K562 (cell line): ENCODE measurements around the gene ETV7. TPM values are rescaled to one million over a fixed set of nuclear protein-coding genes. Genes with fewer than 3 reads are reported as not detected.

ENCODE experiments used
- ATAC-seq: fragments of 200-7000 bp; cut with Tn5 transposase; 3 replicates; pipeline ENCODE4 v1.9.1; 2020; ENCODE audit warnings: moderate library complexity
- BruUV-seq: library from RNA; stranded (reverse); fragments of 400-500 nt; replicated peaks from 2 replicates; lab custom pipeline; 2021; lab: Mats Ljungman, UMichigan
- CTCF ChIA-PET: fragments of 300-600 bp; formaldehyde crosslinking; extraction: SDS; loops from one replicate; lab custom pipeline; 2021; ENCODE audit warnings: low intra/inter-chr PET ratio; lab: Yijun Ruan, JAX
- POLR2A ChIA-PET: fragments of 300-600, 350-650 bp; sonication (Branson Sonifier 250); formaldehyde crosslinking; extraction: SDS; loops from one replicate; lab custom pipeline; 2021; ENCODE audit warnings: antibody characterized with exemption, inconsistent platforms; lab: Yijun Ruan, JAX
- DNase-seq, 4 experiments: peaks; one replicate each; pipeline versions ENCODE4 v3.0.0 to v3.0.0-alpha.2; 2011 to 2018; ENCODE audit warnings: low spot score in 3 of 4, mixed read lengths in 3 of 4; ENCODE audit errors: extremely low read depth in 1 of 4
- FAIRE-seq: peaks from 2 replicates; lab custom pipeline; 2011; peaks lifted over from hg19 to GRCh38; lab: Jason Lieb, UNC
- H2AFZ ChIP-seq: 2 replicates; pipeline ENCODE4 v1.6.0; 2011; ENCODE audit warnings: low read depth, low read length, control low read depth, inconsistent platforms
- H3K27ac ChIP-seq: fragments of 200-600 bp; 3 replicates; pipeline ENCODE4 v1.8.0; 2011; ENCODE audit warnings: low read depth, mild to moderate bottlenecking, control low read depth, inconsistent platforms, low read length, moderate library complexity, mixed read lengths; ENCODE audit errors: extremely low read depth
- H3K27me3 ChIP-seq, 2 experiments: fragments of 300-600 bp in 1 of 2; 2 replicates in 1 of 2; 3 replicates in 1 of 2; pipeline versions ENCODE4 v1.6.0 to v1.8.0; 2011; ENCODE audit warnings: inconsistent platforms in 2 of 2, low read length in 2 of 2, mild to moderate bottlenecking in 1 of 2, mixed read lengths in 1 of 2, moderate library complexity in 1 of 2; ENCODE audit not compliant: control insufficient read depth in 2 of 2, insufficient read depth in 2 of 2
- H3K36me3 ChIP-seq: fragments of 300-600 bp; 3 replicates; pipeline ENCODE4 v1.8.0; 2011; ENCODE audit warnings: mild to moderate bottlenecking, low read length, inconsistent platforms; ENCODE audit not compliant: control insufficient read depth, insufficient read depth
- H3K4me1 ChIP-seq, 2 experiments: fragments of 200-600 bp in 1 of 2; replicated peaks in 1 of 2; 2 replicates in 1 of 2; 3 replicates in 1 of 2; pipeline versions ENCODE4 v1.5.1 to v1.8.0; 2011; ENCODE audit warnings: inconsistent platforms in 2 of 2, low read length in 2 of 2, mild to moderate bottlenecking in 1 of 2, mixed read lengths in 1 of 2, moderate library complexity in 1 of 2; ENCODE audit not compliant: control insufficient read depth in 2 of 2, insufficient read depth in 2 of 2
- H3K4me2 ChIP-seq: 2 replicates; pipeline ENCODE4 v1.6.1; 2011; ENCODE audit warnings: low read length, control low read depth, inconsistent platforms, mixed read lengths; ENCODE audit not compliant: insufficient read depth
- H3K4me3 ChIP-seq: fragments of 200-600 bp; sonication (generic), shearing (Covaris generic); 2 replicates; pipeline ENCODE4 v1.5.1; 2016; ENCODE audit warnings: control low read depth, inconsistent platforms
- H3K79me2 ChIP-seq: fragments of 200-600 bp; 3 replicates; pipeline ENCODE4 v1.8.0; 2011; ENCODE audit warnings: low read length, inconsistent platforms; ENCODE audit not compliant: control insufficient read depth, insufficient read depth
- H3K9ac ChIP-seq, 2 experiments: 2 replicates each; pipeline versions ENCODE4 v1.6.0 to v1.6.1; 2011; ENCODE audit warnings: low read depth in 2 of 2, low read length in 2 of 2, control low read depth in 1 of 2, inconsistent platforms in 1 of 2, mild to moderate bottlenecking in 1 of 2, mixed read lengths in 1 of 2; ENCODE audit not compliant: insufficient read depth in 1 of 2
- H3K9me1 ChIP-seq: one replicate; pipeline ENCODE4 v1.6.0; 2011; ENCODE audit warnings: inconsistent platforms, mild to moderate bottlenecking, low read length, moderate library complexity; ENCODE audit not compliant: control insufficient read depth, insufficient read depth
- H3K9me3 ChIP-seq: replicated peaks from 2 replicates; pipeline ENCODE4 v1.5.1; 2011; ENCODE audit warnings: low read depth, low read length, inconsistent platforms; ENCODE audit not compliant: control insufficient read depth, insufficient read depth
- H4K20me1 ChIP-seq: replicated peaks from 2 replicates; pipeline ENCODE4 v1.6.1; 2011; ENCODE audit warnings: low read length, inconsistent platforms, mixed read lengths; ENCODE audit not compliant: control insufficient read depth, insufficient read depth
- CBFA2T2 ChIP-seq: fragments of 450-650 bp; conservative IDR thresholded peaks from 2 replicates; pipeline ENCODE4 v1.6.1; 2017; ENCODE audit warnings: mild to moderate bottlenecking
- CBFA2T3 ChIP-seq: fragments of 450-650 bp; IDR thresholded peaks from 2 replicates; pipeline ENCODE4 v1.6.1; 2017
- CBFB ChIP-seq: sonication (generic); formaldehyde crosslinking; IDR thresholded peaks from 2 replicates; pipeline ENCODE4 v1.4.0; 2020; ENCODE audit warnings: mild to moderate bottlenecking, missing genetic modification reagents
- COPS2 ChIP-seq: fragments of 450-650 bp; conservative IDR thresholded peaks from 2 replicates; pipeline ENCODE4 v1.6.1; 2016; ENCODE audit warnings: mild to moderate bottlenecking, moderate library complexity
- MCM5 ChIP-seq: fragments of 450-650 bp; IDR thresholded peaks from 2 replicates; pipeline ENCODE4 v1.6.1; 2016; ENCODE audit warnings: low read depth
- NFYB ChIP-seq: IDR thresholded peaks from 2 replicates; pipeline ENCODE4 v1.6.1; 2011; ENCODE audit warnings: mild to moderate bottlenecking, moderate library complexity; ENCODE audit not compliant: insufficient read length; ENCODE audit errors: extremely low read depth
- RBM34 ChIP-seq: fragments of 200-400 bp; formaldehyde crosslinking; IDR thresholded peaks from 2 replicates; pipeline ENCODE4 v1.6.1; 2018; ENCODE audit warnings: low read length, borderline replicate concordance; ENCODE audit not compliant: insufficient read depth
- SNAPC5 ChIP-seq: fragments of 250-450 bp; sonication (Bioruptor Pico); IDR thresholded peaks from 2 replicates; pipeline ENCODE4 v1.8.0; 2021; ENCODE audit warnings: moderate library complexity, mild to moderate bottlenecking, inconsistent platforms
- TCF15 ChIP-seq: fragments of 250-450 bp; sonication (Bioruptor Pico); IDR thresholded peaks from 2 replicates; pipeline ENCODE4 v1.8.0; 2022; ENCODE audit warnings: moderate library complexity, mild to moderate bottlenecking, inconsistent platforms
- ZBED1 ChIP-seq: IDR thresholded peaks from 2 replicates; pipeline ENCODE4 v1.6.1; 2014
- ZNF143 ChIP-seq: sonication (generic); formaldehyde crosslinking; IDR thresholded peaks from 2 replicates; pipeline ENCODE4 v1.9.0; 2022; ENCODE audit warnings: mild to moderate bottlenecking, missing genetic modification reagents
- WGBS: fragments of 100-300 bp; shearing (Covaris generic); methylation state at CpG from one replicate; pipeline ENCODE4 v1.1.6; 2016; ENCODE audit warnings: low coverage, mixed read lengths; ENCODE audit not compliant: insufficient coverage; ENCODE audit errors: missing lambda C conversion rate; 5-methylcytosine and 5-hydroxymethylcytosine counted together
- in situ Hi-C: fragments of 300-500 bp; cut with MboI; formaldehyde crosslinking; loops from 4 replicates; pipeline ENCODE4 v1.15.0; 2018; ENCODE audit warnings: inconsistent platforms, mixed read lengths
- intact Hi-C: fragments of 100-400 bp; cut with micrococcal nuclease; formaldehyde crosslinking; loops from 2 replicates; pipeline ENCODE4 v1.14.2; 2022
- polyA plus RNA-seq, 8 experiments: library from polyadenylated mRNA; depleted of rRNA in 4 of 8; stranded (reverse) in 5 of 8; unstranded in 3 of 8; fragments of >200 nt; fragmentation: Nextera tagmentation in 2 of 8; fragmentation: Illumina TruSeq in 1 of 8; extraction: Ambion mirVana in 2 of 8; extraction: Trizol in 1 of 8; gene quantifications; 2 replicates each; pipeline versions ENCODE4 v1.2.1 to v1.2.3, GENCODE V29; 2011 to 2014; ENCODE audit warnings: inconsistent platforms in 1 of 8, missing spikeins in 1 of 8
- total RNA-seq, 7 experiments: library from RNA; depleted of rRNA in 6 of 7; stranded (reverse); fragments of >200 nt in 6 of 7; fragmentation: Illumina TruSeq in 2 of 7; extraction: Trizol in 2 of 7; gene quantifications; 2 replicates each; pipeline versions ENCODE4 v1.2.1 to v1.2.3, GENCODE V29; 2011 to 2021; ENCODE audit warnings: low replicate concordance in 1 of 7

The ETV7 gene
- total and polyA plus RNA-seq, 9 of the 15 experiments (the other 6 are each of a cell fraction or from before 2014, with no cell fraction given): 0.07 to 0.22 (median 0.14) TPM; not detected in 3

- intact Hi-C loops (no loop called here), in situ Hi-C loops (no loop called here)
- Histone ChIP-seq H3K9me1 (no peaks in the 10 kb centered on the region), H3K4me3 (no peak overlapping the region), H3K4me1 (peaks cover 8% of the 10 kb centered on the region in 2 experiments; a peak in 4 of 5 replicates), H4K20me1 (no peaks in the 10 kb centered on the region), H3K79me2 (no peaks in the 10 kb centered on the region), H2AFZ (no peak overlapping the region), H3K36me3 (no peaks in the 10 kb centered on the region), H3K27ac (no peak overlapping the region), H3K27me3 (no peaks in the 10 kb centered on the region), H3K9me3 (no peaks in the 10 kb centered on the region), H3K9ac (no peak overlapping the region), H3K4me2 (no peak overlapping the region)
- WGBS: 33% methylated on average over 1 of the region's 1 CpG
- FAIRE-seq: no peak
- TF ChIP-seq SNAPC5 (CRISPR knock-in tag): no peak
- POLR2A ChIA-PET: interaction anchor here (0.7 to 1.4 kb wide), 4 partner anchors 11 to 174 kb away, joined by 3 to 5 read pairs (median 4); no protein-coding TSS in a partner anchor
- no peak for DNase-seq
- no peak for ATAC-seq
- CTCF ChIA-PET: no interaction called here
- no TSS peak for BruUV-seq
These were observed 31.8 kb upstream of the ETV7 start for GRCh38 chr6:36419310-36419709.

GRCh38 chr6:36418558-36418957 lies 31.1 kb upstream of the ETV7 start:
- CTCF ChIA-PET: no interaction called here
- Histone ChIP-seq H3K9ac (no peak overlapping the region; a peak in 1 of 4 replicates), H3K27ac (no peak overlapping the region), H3K9me1 (no peaks in the 10 kb centered on the region), H3K4me2 (no peak overlapping the region), H2AFZ (no peak overlapping the region), H3K9me3 (no peaks in the 10 kb centered on the region), H3K79me2 (no peaks in the 10 kb centered on the region), H3K4me1 (peaks cover 4 to 6% of the 10 kb centered on the region in 2 experiments; a peak in 4 of 5 replicates), H4K20me1 (no peaks in the 10 kb centered on the region), H3K36me3 (no peaks in the 10 kb centered on the region), H3K4me3 (no peak overlapping the region), H3K27me3 (no peaks in the 10 kb centered on the region)
- 7% methylated on average over 3 of the region's 3 CpGs for WGBS
- no peak for DNase-seq
- intact Hi-C loops: no loop called here
- no peak for ATAC-seq
- in situ Hi-C loops: no loop called here
- no TSS peak for BruUV-seq
- POLR2A ChIA-PET: interaction anchor here (0.6 to 1.4 kb wide), 3 partner anchors 25 to 160 kb away, joined by 3 to 5 read pairs (median 4); no protein-coding TSS in a partner anchor
- no peak for FAIRE-seq
- TF ChIP-seq COPS2: no peak
- TF ChIP-seq TCF15: no peak
- TF ChIP-seq RBM34: no peak
- no peak for TF ChIP-seq MCM5
- no peak for TF ChIP-seq ZNF143 (CRISPR knock-in tag)
- no peak for TF ChIP-seq ZBED1
- TF ChIP-seq NFYB: no peak
- TF ChIP-seq CBFA2T3: peak; percentile 50
- no peak for TF ChIP-seq CBFB
- TF ChIP-seq CBFA2T2: 0 out of 2 replicates have a peak, but pooled peaks have one; percentile 44
